Skin of body (tissue), 3 donors: ENCODE results near the gene AFAP1L2. TPM values are rescaled to one million over a fixed set of nuclear protein-coding genes. Genes with fewer than 3 reads are reported as not detected.

Source experiments
- DNase-seq: peaks from one replicate; lab custom pipeline; 2025; lab: John Stamatoyannopoulos, UW
- small RNA-seq: library from RNA; depleted of rRNA; stranded (forward); fragments of <200 nt; gene quantifications from one replicate; pipeline ENCODE3, GENCODE V24; 2014; ENCODE audit warnings: low replicate concordance
- total RNA-seq: library from RNA; depleted of rRNA; stranded (reverse); fragments of >200 nt; gene quantifications from one replicate; pipeline ENCODE4 v1.2.3, GENCODE V29; 2014

The AFAP1L2 gene
- total RNA-seq, 1 donor from 2014 or later = 24.9 TPM

DNA sequence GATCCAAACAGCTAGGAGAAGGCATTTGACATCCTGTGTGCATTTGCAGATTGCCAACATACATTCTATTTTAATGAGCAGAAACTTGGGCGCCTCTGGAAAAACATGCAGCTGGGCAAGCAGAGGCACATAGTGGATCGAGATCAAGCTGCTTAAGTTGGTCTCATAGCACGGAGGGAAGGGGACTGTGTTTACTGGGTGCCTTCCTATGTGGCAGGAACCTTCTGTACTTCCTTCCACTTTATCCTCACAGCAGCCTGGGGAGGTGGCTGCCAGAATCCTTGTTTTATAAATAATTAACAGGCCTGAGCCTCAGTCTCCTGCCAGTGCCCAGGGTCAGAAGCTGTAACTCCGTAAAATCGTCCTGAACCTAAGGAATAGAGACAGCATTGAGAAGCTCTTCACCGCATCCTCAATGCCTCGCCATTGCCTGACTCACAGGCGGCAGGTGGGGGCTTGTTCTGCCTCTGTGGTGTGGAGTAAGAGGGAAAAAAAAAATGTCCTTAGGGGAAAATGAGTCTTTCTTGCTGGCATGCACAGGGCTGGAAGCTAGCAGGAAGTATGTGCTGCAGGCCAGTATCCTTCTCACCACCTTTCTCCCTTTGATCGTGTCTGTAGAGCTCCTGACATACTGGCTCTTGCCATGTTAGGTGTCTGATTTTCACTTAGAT, 159.0 kb downstream of the AFAP1L2 start:
- no peak for DNase-seq

Small RNAs within 50 kb of the gene (small RNA-seq; reads per million reads assigned to genes)
- not detected for gene RN7SL384P

Other genes with a start within 250 kb of the AFAP1L2 start
- 56.4 TPM for gene CCDC186, start 230.3 kb downstream of the AFAP1L2 start, total RNA-seq
- gene TDRD1, start 225.1 kb downstream of the AFAP1L2 start, total RNA-seq = 0.20 TPM
- gene VWA2, start 165.2 kb downstream of the AFAP1L2 start, total RNA-seq = 19.5 TPM